Breast epithelium (tissue), 4 donors: ENCODE measurements around the gene LPAR1. TPM values are rescaled to one million over a fixed set of nuclear protein-coding genes. Genes with fewer than 3 reads are reported as not detected.

Source experiments
- DNase-seq, 2 donors: peaks; one replicate each; pipeline ENCODE4 v3.0.0-alpha.2; 2019; ENCODE audit warnings: low spot score in 2 of 2
- H3K27ac ChIP-seq, 2 donors: fragments of 200-600 bp; sonication (generic) in 1 of 2; one replicate each; pipeline ENCODE4 v1.5.1; 2016 to 2019; ENCODE audit warnings: mild to moderate bottlenecking in 1 of 2
- H3K27me3 ChIP-seq, 2 donors: fragments of 200-600 bp; sonication (generic) in 1 of 2; one replicate each; pipeline versions ENCODE4 v1.5.1 to v1.6.0; 2017 to 2019; ENCODE audit warnings: control low read depth in 1 of 2, mild to moderate bottlenecking in 1 of 2
- H3K36me3 ChIP-seq: fragments of 200-600 bp; one replicate; pipeline ENCODE4 v1.5.1; 2019
- H3K4me1 ChIP-seq, 2 donors: fragments of 200-600 bp; sonication (generic); one replicate each; pipeline ENCODE4 v1.5.1; 2016 to 2019; ENCODE audit warnings: control low read depth in 1 of 2
- H3K4me3 ChIP-seq, 3 donors: fragments of 200-600 bp; sonication (generic); 1 replicate in 2 of 3; 2 replicates in 1 of 3; pipeline ENCODE4 v1.5.1; 2016 to 2019; ENCODE audit warnings: mild to moderate bottlenecking in 3 of 3, moderate library complexity in 2 of 3
- H3K9me3 ChIP-seq, 2 donors: fragments of 200-600 bp; sonication (generic) in 1 of 2; one replicate each; pipeline ENCODE4 v1.5.1; 2016 to 2019; ENCODE audit warnings: control low read depth in 1 of 2
- CTCF ChIP-seq, 3 donors: fragments of 450-650 bp; IDR thresholded peaks; one replicate each; pipeline ENCODE4 v1.5.1; 2016 to 2017; ENCODE audit warnings: antibody characterized with exemption in 3 of 3, mild to moderate bottlenecking in 3 of 3, moderate library complexity in 3 of 3
- POLR2A ChIP-seq: fragments of 450-650 bp; IDR thresholded peaks from one replicate; pipeline ENCODE4 v1.6.1; 2016; ENCODE audit warnings: antibody characterized with exemption, mild to moderate bottlenecking, moderate library complexity
- POLR2AphosphoS5 ChIP-seq, 3 donors: sonication (generic); formaldehyde crosslinking; IDR thresholded peaks; one replicate each; pipeline ENCODE4 v1.6.1; 2017; ENCODE audit warnings: antibody characterized with exemption in 3 of 3
- intact Hi-C: fragments of 100-400 bp; cut with DNase I; formaldehyde crosslinking; loops from one replicate; pipeline ENCODE4 v1.15.1; 2023; ENCODE audit warnings: low total_unique reads
- total RNA-seq, 3 donors: library from RNA; depleted of rRNA; stranded (reverse); fragments of >200 nt; gene quantifications; one replicate each; pipeline ENCODE4 v1.1.0, GENCODE V29; 2016

The LPAR1 gene
- total RNA-seq, 3 donors from 2014 or later = 24.6 to 138 (median 79.3) TPM

DNA sequence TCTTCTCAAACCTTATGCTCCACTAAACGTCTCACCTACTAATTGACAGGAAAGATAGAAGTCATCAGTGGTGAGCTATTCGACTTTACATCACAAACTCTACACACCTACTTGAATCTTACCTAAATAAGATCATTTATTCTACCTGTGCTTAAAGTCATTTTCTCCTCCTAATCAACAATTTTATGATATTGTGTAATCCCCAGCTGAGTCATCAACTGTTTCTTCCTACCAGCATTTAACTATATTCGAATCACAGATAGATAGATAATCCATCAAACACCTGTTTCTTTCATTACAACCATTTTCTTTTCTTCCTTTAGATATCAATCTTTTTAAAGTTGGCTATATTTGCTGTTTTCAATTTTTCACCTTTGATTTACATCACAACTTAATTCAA lies 181.5 kb downstream of the LPAR1 start:
- H3K36me3 ChIP-seq = no peaks in the 10 kb centered on the region
- peaks cover 16 to 29% of the 10 kb centered on the region in 2 donors for H3K9me3 ChIP-seq
- H3K27me3 ChIP-seq = no peaks in the 10 kb centered on the region
- no peak for TF ChIP-seq POLR2AphosphoS5 (IDR thresholded peaks at IDR 0.05)
- no peak for TF ChIP-seq CTCF (IDR thresholded peaks at IDR 0.05)
- no peak for TF ChIP-seq POLR2A
- intact Hi-C loops = no loop called here
- H3K4me3 ChIP-seq = no peak overlapping the region
- no peaks in the 10 kb centered on the region for H3K4me1 ChIP-seq
- H3K27ac ChIP-seq = no peak overlapping the region
- no peak for DNase-seq

DNA sequence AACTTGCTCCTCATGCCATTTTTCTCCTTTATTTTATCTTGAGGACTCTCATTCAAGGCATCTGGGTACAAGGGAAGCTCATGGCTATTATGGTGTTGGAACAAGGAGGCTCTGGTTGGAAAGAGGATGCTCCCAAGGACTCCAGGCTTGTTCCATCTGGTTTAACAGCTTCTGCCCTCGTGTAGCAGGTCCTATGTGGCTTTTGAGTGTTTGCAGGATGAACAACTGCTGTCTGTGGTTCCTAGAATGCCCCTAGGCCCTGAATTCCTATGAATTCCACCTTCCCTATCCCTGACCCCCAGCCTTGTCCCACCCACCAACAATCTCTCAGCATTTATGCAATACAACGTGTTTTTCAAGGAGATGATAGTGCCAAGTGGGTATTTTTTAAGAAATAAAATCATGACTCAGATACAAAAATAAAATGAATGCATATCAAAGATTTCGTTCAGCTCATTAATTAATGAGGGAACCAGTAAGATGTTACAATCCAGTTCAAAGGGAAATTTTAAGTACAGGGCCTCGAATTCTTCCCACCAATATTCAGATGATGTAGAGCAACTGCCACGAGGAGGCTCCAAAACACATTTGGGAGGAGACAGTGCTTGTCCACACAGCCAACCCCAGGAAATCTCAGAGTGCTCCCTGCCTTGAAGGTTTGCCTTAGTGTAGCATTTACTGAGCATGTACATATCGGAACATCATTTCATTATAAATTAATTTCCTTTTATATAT lies 187.7 kb downstream of the LPAR1 start:
- no peaks in the 10 kb centered on the region for H3K4me1 ChIP-seq
- no peak overlapping the region for H3K27ac ChIP-seq
- DNase-seq = no peak
- H3K9me3 ChIP-seq = peaks cover 6 to 12% of the 10 kb centered on the region in 2 donors
- intact Hi-C loops = no loop called here
- no peak for TF ChIP-seq CTCF (IDR thresholded peaks at IDR 0.05)
- TF ChIP-seq POLR2AphosphoS5 (IDR thresholded peaks at IDR 0.05) = no peak
- no peak for TF ChIP-seq POLR2A
- no peaks in the 10 kb centered on the region for H3K27me3 ChIP-seq
- no peak overlapping the region for H3K4me3 ChIP-seq
- H3K36me3 ChIP-seq = no peaks in the 10 kb centered on the region

GRCh38 chr9:110847671-110848070 lies 190.6 kb downstream of the LPAR1 start:
- intact Hi-C loops = no loop called here
- Histone ChIP-seq H3K27me3 (no peaks in the 10 kb centered on the region), H3K4me3 (no peak overlapping the region), H3K27ac (no peak overlapping the region), H3K9me3 (no peaks in the 10 kb centered on the region), H3K36me3 (no peaks in the 10 kb centered on the region), H3K4me1 (no peaks in the 10 kb centered on the region)
- no peak for DNase-seq
- TF ChIP-seq CTCF (IDR thresholded peaks at IDR 0.05) = no peak
- TF ChIP-seq POLR2A = no peak
- no peak for TF ChIP-seq POLR2AphosphoS5 (IDR thresholded peaks at IDR 0.05)

- no peaks in the 10 kb centered on the region for H3K27me3 ChIP-seq
- intact Hi-C loops = no loop called here
- no peak overlapping the region for H3K27ac ChIP-seq
- no peaks in the 10 kb centered on the region for H3K36me3 ChIP-seq
- H3K4me1 ChIP-seq = no peaks in the 10 kb centered on the region
- H3K4me3 ChIP-seq = no peak overlapping the region
- no peaks in the 10 kb centered on the region for H3K9me3 ChIP-seq
- TF ChIP-seq POLR2AphosphoS5 (IDR thresholded peaks at IDR 0.05) (no peak), POLR2A (no peak), CTCF (IDR thresholded peaks at IDR 0.05) (no peak)
- no peak for DNase-seq
Measured at GRCh38 chr9:110846215-110846614, 192.1 kb downstream of the LPAR1 start.

GRCh38 chr9:110844121-110844520 lies 194.1 kb downstream of the LPAR1 start:
- H3K36me3 ChIP-seq = no peaks in the 10 kb centered on the region
- no peaks in the 10 kb centered on the region for H3K4me1 ChIP-seq
- no peak overlapping the region for H3K4me3 ChIP-seq
- TF ChIP-seq CTCF (IDR thresholded peaks at IDR 0.05) (no peak), POLR2A (no peak), POLR2AphosphoS5 (IDR thresholded peaks at IDR 0.05) (no peak)
- intact Hi-C loops = no loop called here
- no peak overlapping the region for H3K27ac ChIP-seq
- DNase-seq = no peak
- no peaks in the 10 kb centered on the region for H3K27me3 ChIP-seq
- H3K9me3 ChIP-seq = no peaks in the 10 kb centered on the region
